ENCODE measurements around the gene ZKSCAN3. TPM values are rescaled to one million over a fixed set of nuclear protein-coding genes. Genes with fewer than 3 reads are reported as not detected.

The ZKSCAN3 gene
- total and polyA plus RNA-seq, 10 of the 15 experiments (the other 5 are each of a cell fraction or from before 2014, with no cell fraction given), result 0.86 to 4.3 (median 3.1) TPM

DNA sequence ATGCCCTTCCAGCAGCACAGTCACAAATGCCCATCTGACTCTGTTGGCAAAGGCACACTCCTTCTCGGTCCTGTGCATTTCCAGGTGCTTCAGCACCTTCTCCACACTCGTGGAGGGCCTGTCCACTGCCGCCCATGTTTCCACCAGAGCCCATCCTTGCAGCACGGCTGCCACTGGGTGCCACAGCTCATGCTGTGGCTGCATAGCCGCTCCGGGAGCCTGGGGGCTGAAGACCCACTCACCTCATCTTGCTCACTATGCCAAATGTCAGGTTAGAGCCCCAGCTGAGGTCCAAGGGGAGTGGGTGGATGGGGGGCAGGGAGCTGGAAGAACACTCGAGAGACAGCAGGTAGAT, 6.9 kb downstream of the ZKSCAN3 start:
- ChIA-PET SMC1A (ENCODE audit: uncharacterized antibody, unreplicated experiment) (interaction anchor here (0.7 to 3.3 kb wide), 26 partner anchors 10 to 536 kb away, joined by 3 to 24 read pairs (median 6); partner anchors contain the start of genes PGBD1, ZKSCAN4, ZKSCAN8 and ZSCAN26), POLR2A (no interaction called here), CTCF (interaction anchor here (0.7 to 5.3 kb wide), 55 partner anchors 12 to 1179 kb away, joined by 3 to 50 read pairs (median 4); partner anchors contain the start of genes ZKSCAN4, ZKSCAN8, ZNF165 and ZSCAN16), RAD21 (ENCODE audit: unreplicated experiment) (interaction anchor here (0.5 to 2.5 kb wide), 30 partner anchors 18 to 1229 kb away, joined by 3 to 26 read pairs (median 4); partner anchors contain the start of genes PGBD1, ZKSCAN4, ZKSCAN8 and ZSCAN16)
- Histone ChIP-seq H3K4me2 (ENCODE audit: control insufficient read depth, insufficient read depth) (peak overlapping the region; percentile 87; the same call in 1 of the 2 replicates), H3K9me3 (replicated peaks; ENCODE audit: control insufficient read depth, insufficient read depth, low read length) (no peaks in the 10 kb centered on the region; the same call in 2 of the 3 replicates), H3K27ac (ENCODE audit: control insufficient read depth, insufficient read depth) (no peak overlapping the region), H3K4me3 (no peak overlapping the region), H3K79me2 (ENCODE audit: control insufficient read depth, insufficient read depth, low read length) (peaks cover 1% of the 10 kb centered on the region), H3K4me1 (ENCODE audit: control insufficient read depth, insufficient read depth, low read length) (peaks cover 3% of the 10 kb centered on the region; the same call in 1 of the 2 replicates), H4K20me1 (ENCODE audit: control insufficient read depth, insufficient read depth) (no peaks in the 10 kb centered on the region), H2AFZ (ENCODE audit: control insufficient read depth, low read depth, low read length) (no peak overlapping the region), H3K9ac (ENCODE audit: control insufficient read depth, insufficient read depth, low read length) (no peak overlapping the region), H3K36me3 (ENCODE audit: control insufficient read depth in 2 of 2, insufficient read depth in 2 of 2, low read length in 1 of 2) (no peaks in the 10 kb centered on the region; a peak in 2 of 4 replicates), H3K27me3 (replicated peaks in 1 of 2; ENCODE audit: control insufficient read depth in 2 of 2, insufficient read depth in 2 of 2, low read length in 1 of 2) (no peaks in the 10 kb centered on the region)
- intact Hi-C loops (cut with micrococcal nuclease; ENCODE audit: unreplicated experiment) (loop anchor here (1.0 to 10.0 kb wide), 6 partner anchors 89 to 1192 kb away; partner anchors contain the start of gene ZSCAN26), in situ Hi-C loops (cut with MboI) (loop anchor here (5.0 to 25.0 kb wide), 3 partner anchors 224 to 1194 kb away; no protein-coding TSS in a partner anchor)
- DNase-seq (ENCODE audit: low read depth, low spot score) (no peak), FAIRE-seq (no peak), ATAC-seq (no peak)
- no TSS peak for BruUV-seq (replicated peaks)
- TF ChIP-seq CEBPB (IDR thresholded peaks at IDR 0.05; ENCODE audit: borderline replicate concordance in 1 of 2, low read depth in 2 of 2, low read length in 2 of 2) (no peak), HCFC1 (IDR thresholded peaks at IDR 0.05; ENCODE audit: low read length) (no peak), RBBP5 (conservative IDR thresholded peaks at IDR 0.05) (no peak), RB1 (IDR thresholded peaks at IDR 0.05; ENCODE audit: borderline replicate concordance) (no peak), EED (IDR thresholded peaks at IDR 0.05; ENCODE audit: low read depth) (no peak), SREBF2 (IDR thresholded peaks at IDR 0.05; ENCODE audit: low read length) (no peak), POLR2AphosphoS2 (IDR thresholded peaks at IDR 0.05; ENCODE audit: low read depth, low read length) (no peak), RCOR1 (conservative IDR thresholded peaks at IDR 0.05; ENCODE audit: low read depth, low read length) (no peak), FOXM1 (IDR thresholded peaks at IDR 0.05; ENCODE audit: low read depth, low read length) (no peak), NRF1 (conservative IDR thresholded peaks at IDR 0.05; ENCODE audit: low read depth, low read length) (no peak), MEF2A (IDR thresholded peaks at IDR 0.05; ENCODE audit: insufficient read depth, low read depth, low read length) (no peak), ELK1 (IDR thresholded peaks at IDR 0.05; ENCODE audit: low read depth, low read length) (no peak), MYB (IDR thresholded peaks at IDR 0.05; ENCODE audit: borderline replicate concordance, low read depth, low read length) (no peak)
- TF ChIP-seq, protein P1, sequence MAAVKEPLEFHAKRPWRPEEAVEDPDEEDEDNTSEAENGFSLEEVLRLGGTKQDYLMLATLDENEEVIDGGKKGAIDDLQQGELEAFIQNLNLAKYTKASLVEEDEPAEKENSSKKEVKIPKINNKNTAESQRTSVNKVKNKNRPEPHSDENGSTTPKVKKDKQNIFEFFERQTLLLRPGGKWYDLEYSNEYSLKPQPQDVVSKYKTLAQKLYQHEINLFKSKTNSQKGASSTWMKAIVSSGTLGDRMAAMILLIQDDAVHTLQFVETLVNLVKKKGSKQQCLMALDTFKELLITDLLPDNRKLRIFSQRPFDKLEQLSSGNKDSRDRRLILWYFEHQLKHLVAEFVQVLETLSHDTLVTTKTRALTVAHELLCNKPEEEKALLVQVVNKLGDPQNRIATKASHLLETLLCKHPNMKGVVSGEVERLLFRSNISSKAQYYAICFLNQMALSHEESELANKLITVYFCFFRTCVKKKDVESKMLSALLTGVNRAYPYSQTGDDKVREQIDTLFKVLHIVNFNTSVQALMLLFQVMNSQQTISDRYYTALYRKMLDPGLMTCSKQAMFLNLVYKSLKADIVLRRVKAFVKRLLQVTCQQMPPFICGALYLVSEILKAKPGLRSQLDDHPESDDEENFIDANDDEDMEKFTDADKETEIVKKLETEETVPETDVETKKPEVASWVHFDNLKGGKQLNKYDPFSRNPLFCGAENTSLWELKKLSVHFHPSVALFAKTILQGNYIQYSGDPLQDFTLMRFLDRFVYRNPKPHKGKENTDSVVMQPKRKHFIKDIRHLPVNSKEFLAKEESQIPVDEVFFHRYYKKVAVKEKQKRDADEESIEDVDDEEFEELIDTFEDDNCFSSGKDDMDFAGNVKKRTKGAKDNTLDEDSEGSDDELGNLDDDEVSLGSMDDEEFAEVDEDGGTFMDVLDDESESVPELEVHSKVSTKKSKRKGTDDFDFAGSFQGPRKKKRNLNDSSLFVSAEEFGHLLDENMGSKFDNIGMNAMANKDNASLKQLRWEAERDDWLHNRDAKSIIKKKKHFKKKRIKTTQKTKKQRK (IDR thresholded peaks at IDR 0.05; ENCODE audit: low read depth, low read length), result no peak
- TF ChIP-seq, protein P2, sequence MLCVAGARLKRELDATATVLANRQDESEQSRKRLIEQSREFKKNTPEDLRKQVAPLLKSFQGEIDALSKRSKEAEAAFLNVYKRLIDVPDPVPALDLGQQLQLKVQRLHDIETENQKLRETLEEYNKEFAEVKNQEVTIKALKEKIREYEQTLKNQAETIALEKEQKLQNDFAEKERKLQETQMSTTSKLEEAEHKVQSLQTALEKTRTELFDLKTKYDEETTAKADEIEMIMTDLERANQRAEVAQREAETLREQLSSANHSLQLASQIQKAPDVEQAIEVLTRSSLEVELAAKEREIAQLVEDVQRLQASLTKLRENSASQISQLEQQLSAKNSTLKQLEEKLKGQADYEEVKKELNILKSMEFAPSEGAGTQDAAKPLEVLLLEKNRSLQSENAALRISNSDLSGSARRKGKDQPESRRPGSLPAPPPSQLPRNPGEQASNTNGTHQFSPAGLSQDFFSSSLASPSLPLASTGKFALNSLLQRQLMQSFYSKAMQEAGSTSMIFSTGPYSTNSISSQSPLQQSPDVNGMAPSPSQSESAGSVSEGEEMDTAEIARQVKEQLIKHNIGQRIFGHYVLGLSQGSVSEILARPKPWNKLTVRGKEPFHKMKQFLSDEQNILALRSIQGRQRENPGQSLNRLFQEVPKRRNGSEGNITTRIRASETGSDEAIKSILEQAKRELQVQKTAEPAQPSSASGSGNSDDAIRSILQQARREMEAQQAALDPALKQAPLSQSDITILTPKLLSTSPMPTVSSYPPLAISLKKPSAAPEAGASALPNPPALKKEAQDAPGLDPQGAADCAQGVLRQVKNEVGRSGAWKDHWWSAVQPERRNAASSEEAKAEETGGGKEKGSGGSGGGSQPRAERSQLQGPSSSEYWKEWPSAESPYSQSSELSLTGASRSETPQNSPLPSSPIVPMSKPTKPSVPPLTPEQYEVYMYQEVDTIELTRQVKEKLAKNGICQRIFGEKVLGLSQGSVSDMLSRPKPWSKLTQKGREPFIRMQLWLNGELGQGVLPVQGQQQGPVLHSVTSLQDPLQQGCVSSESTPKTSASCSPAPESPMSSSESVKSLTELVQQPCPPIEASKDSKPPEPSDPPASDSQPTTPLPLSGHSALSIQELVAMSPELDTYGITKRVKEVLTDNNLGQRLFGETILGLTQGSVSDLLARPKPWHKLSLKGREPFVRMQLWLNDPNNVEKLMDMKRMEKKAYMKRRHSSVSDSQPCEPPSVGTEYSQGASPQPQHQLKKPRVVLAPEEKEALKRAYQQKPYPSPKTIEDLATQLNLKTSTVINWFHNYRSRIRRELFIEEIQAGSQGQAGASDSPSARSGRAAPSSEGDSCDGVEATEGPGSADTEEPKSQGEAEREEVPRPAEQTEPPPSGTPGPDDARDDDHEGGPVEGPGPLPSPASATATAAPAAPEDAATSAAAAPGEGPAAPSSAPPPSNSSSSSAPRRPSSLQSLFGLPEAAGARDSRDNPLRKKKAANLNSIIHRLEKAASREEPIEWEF (IDR thresholded peaks at IDR 0.05; ENCODE audit: insufficient replicate concordance, low read depth, low read length), result no peak
- 52% methylated on average over 6 of the region's 7 CpGs for WGBS (ENCODE audit: insufficient coverage, insufficient replicate concordance, low lambda C conversion rate, missing lambda C conversion rate)

Data from GM12878 (cell line).